Measurements from ENCODE around the gene DACH2.

The DACH2 gene

GRCh38 chrX:86148024-86148511, at the start of gene DACH2:
Gene DACH2, plus strand, starts transcription at chrX:86148451.
- H3K4me3 ChIP-seq (ENCODE audit: low read length), result peak within 1 kb of the TSS; percentile 59
- no peak for TF ChIP-seq CTCF (conservative IDR thresholded peaks at IDR 0.05; ENCODE audit: low read depth, low read length)

GRCh38 chrX:86102341-86102740, 45.9 kb upstream of the DACH2 start:
- no peak overlapping the region for H3K4me3 ChIP-seq (ENCODE audit: low read length)
- no peak for TF ChIP-seq CTCF (conservative IDR thresholded peaks at IDR 0.05; ENCODE audit: low read depth, low read length)

More at GRCh38 chrX:86148024-86148511, at the start of gene DACH2:
- DNase-seq (ENCODE audit: low read depth), result peak; percentile 12

GRCh38 chrX:86103061-86103460, 45.2 kb upstream of the DACH2 start:
- H3K4me3 ChIP-seq (ENCODE audit: low read length), result no peak overlapping the region
- no peak for TF ChIP-seq CTCF (conservative IDR thresholded peaks at IDR 0.05; ENCODE audit: low read depth, low read length)
- no peak for DNase-seq (ENCODE audit: low read depth)

More at GRCh38 chrX:86102341-86102740, 45.9 kb upstream of the DACH2 start:
- DNase-seq (ENCODE audit: low read depth), result no peak

- no peak for DNase-seq (ENCODE audit: low read depth)
- TF ChIP-seq CTCF (conservative IDR thresholded peaks at IDR 0.05; ENCODE audit: low read depth, low read length), result no peak
- H3K4me3 ChIP-seq (ENCODE audit: low read length), result no peak overlapping the region
Measured at GRCh38 chrX:86104526-86104925, 43.7 kb upstream of the DACH2 start.

GRCh38 chrX:86121916-86122315, 26.3 kb upstream of the DACH2 start:
- H3K4me3 ChIP-seq (ENCODE audit: low read length), result no peak overlapping the region
- no peak for DNase-seq (ENCODE audit: low read depth)
- TF ChIP-seq CTCF (conservative IDR thresholded peaks at IDR 0.05; ENCODE audit: low read depth, low read length), result no peak

- TF ChIP-seq CTCF (conservative IDR thresholded peaks at IDR 0.05; ENCODE audit: low read depth, low read length), result peak; percentile 57
- DNase-seq (ENCODE audit: low read depth), result no peak
- H3K4me3 ChIP-seq (ENCODE audit: low read length), result no peak overlapping the region
Measured at GRCh38 chrX:86133761-86134160, 14.5 kb upstream of the DACH2 start.

GRCh38 chrX:86137071-86137470, 11.2 kb upstream of the DACH2 start:
- no peak overlapping the region for H3K4me3 ChIP-seq (ENCODE audit: low read length)
- no peak for DNase-seq (ENCODE audit: low read depth)
- no peak for TF ChIP-seq CTCF (conservative IDR thresholded peaks at IDR 0.05; ENCODE audit: low read depth, low read length)

Measured in retinal pigment epithelial cell (primary cell).